GM12878 (cell line): Measurements from ENCODE around the gene BICDL2. TPM values are rescaled to one million over a fixed set of nuclear protein-coding genes. Genes with fewer than 3 reads are reported as not detected.

Source experiments
- ATAC-seq: fragments of 200-7000 bp; cut with Tn5 transposase; 3 replicates; pipeline ENCODE4 v1.9.1; 2020; ENCODE audit warnings: mild to moderate bottlenecking, moderate library complexity
- BruUV-seq: library from RNA; stranded (reverse); fragments of 400-500 nt; replicated peaks from 2 replicates; lab custom pipeline; 2021; lab: Mats Ljungman, UMichigan
- CTCF ChIA-PET: fragments of 300-600 bp; sonication (Branson Sonifier 250); formaldehyde crosslinking; extraction: SDS; loops from one replicate; lab custom pipeline; 2021; ENCODE audit warnings: inconsistent platforms; lab: Yijun Ruan, JAX
- POLR2A ChIA-PET: fragments of 350-600 bp; formaldehyde crosslinking; extraction: SDS; loops from one replicate; lab custom pipeline; 2021; ENCODE audit warnings: inconsistent platforms; lab: Charles Lee
- RAD21 ChIA-PET: fragments of 300-600 bp; sonication (Branson Sonifier 250); formaldehyde crosslinking; loops from one replicate; lab custom pipeline; 2023; ENCODE audit warnings: antibody characterized with exemption; ENCODE audit not compliant: unreplicated experiment; lab: Charles Lee
- SMC1A ChIA-PET: fragments of 300-600 bp; sonication (Branson Sonifier 250); formaldehyde crosslinking; loops from one replicate; lab custom pipeline; 2023; ENCODE audit not compliant: unreplicated experiment, uncharacterized antibody; lab: Charles Lee
- DNase-seq: peaks from one replicate; pipeline ENCODE4 v3.0.0-alpha.2; 2011; ENCODE audit warnings: low read depth, low spot score
- FAIRE-seq: peaks from 3 replicates; lab custom pipeline; 2011; peaks lifted over from hg19 to GRCh38; lab: Jason Lieb, UNC
- H2AFZ ChIP-seq: 2 replicates; pipeline ENCODE4 v1.6.0; 2011; ENCODE audit warnings: low read depth, low read length, control low read depth; ENCODE audit not compliant: control insufficient read depth
- H3K27ac ChIP-seq: 2 replicates; pipeline ENCODE4 v1.5.1; 2011; ENCODE audit warnings: control low read depth; ENCODE audit not compliant: control insufficient read depth, insufficient read depth
- H3K27me3 ChIP-seq, 2 experiments: replicated peaks in 1 of 2; 2 replicates each; pipeline versions ENCODE4 v1.6.0 to v1.6.1; 2011; ENCODE audit warnings: low read length in 1 of 2; ENCODE audit not compliant: control insufficient read depth in 2 of 2, insufficient read depth in 2 of 2
- H3K36me3 ChIP-seq, 2 experiments: 2 replicates each; pipeline ENCODE4 v1.5.1; 2011; ENCODE audit warnings: low read length in 1 of 2; ENCODE audit not compliant: control insufficient read depth in 2 of 2, insufficient read depth in 2 of 2
- H3K4me1 ChIP-seq: 2 replicates; pipeline ENCODE4 v1.6.1; 2011; ENCODE audit warnings: mild to moderate bottlenecking, low read length, moderate library complexity, mixed read lengths; ENCODE audit not compliant: control insufficient read depth, insufficient read depth
- H3K4me2 ChIP-seq: 2 replicates; pipeline ENCODE4 v1.6.0; 2011; ENCODE audit warnings: control low read depth; ENCODE audit not compliant: control insufficient read depth, insufficient read depth
- H3K4me3 ChIP-seq: fragments of 200-600 bp; sonication (generic); 2 replicates; pipeline ENCODE4 v1.5.1; 2016
- H3K79me2 ChIP-seq: 2 replicates; pipeline ENCODE4 v1.6.0; 2011; ENCODE audit warnings: low read length; ENCODE audit not compliant: control insufficient read depth, insufficient read depth
- H3K9ac ChIP-seq: 2 replicates; pipeline ENCODE4 v1.8.0; 2011; ENCODE audit warnings: low read length, control low read depth, mixed read lengths; ENCODE audit not compliant: control insufficient read depth, insufficient read depth
- H3K9me3 ChIP-seq: replicated peaks from 3 replicates; pipeline ENCODE4 v1.5.1; 2011; ENCODE audit warnings: mild to moderate bottlenecking, low read length; ENCODE audit not compliant: control insufficient read depth, insufficient read depth
- H4K20me1 ChIP-seq: 2 replicates; pipeline ENCODE4 v1.6.0; 2011; ENCODE audit not compliant: control insufficient read depth, insufficient read depth
- BCLAF1 ChIP-seq: fragments of 450-650 bp; IDR thresholded peaks from 2 replicates; pipeline ENCODE4 v1.6.1; 2017; ENCODE audit warnings: antibody characterized with exemption, mild to moderate bottlenecking, moderate library complexity
- ELK1 ChIP-seq: IDR thresholded peaks from 2 replicates; pipeline ENCODE4 v1.6.1; 2012; ENCODE audit warnings: low read depth, low read length, improper control_type of control experiment
- KAT2A ChIP-seq: conservative IDR thresholded peaks from 2 replicates; pipeline ENCODE4 v1.6.1; 2011; ENCODE audit warnings: low read depth, low read length; ENCODE audit not compliant: control insufficient read depth
- LARP7 ChIP-seq: fragments of 450-650 bp; IDR thresholded peaks from 2 replicates; pipeline ENCODE4 v1.6.1; 2017; ENCODE audit warnings: mild to moderate bottlenecking
- ZBTB33 ChIP-seq: fragments of 450-650 bp; IDR thresholded peaks from 2 replicates; pipeline ENCODE4 v1.6.1; 2017; ENCODE audit warnings: mild to moderate bottlenecking
- ZBTB40 ChIP-seq: fragments of 450-650 bp; IDR thresholded peaks from 2 replicates; pipeline ENCODE4 v1.6.1; 2016; ENCODE audit warnings: mild to moderate bottlenecking, moderate library complexity, borderline replicate concordance
- ZSCAN29 ChIP-seq: fragments of 450-650 bp; IDR thresholded peaks from 2 replicates; pipeline ENCODE4 v1.6.1; 2017; ENCODE audit warnings: mild to moderate bottlenecking, moderate library complexity
- WGBS: methylation state at CpG from one replicate; pipeline ENCODE4 v1.1.6; 2016; ENCODE audit warnings: low lambda C conversion rate; ENCODE audit not compliant: insufficient replicate concordance, insufficient coverage; ENCODE audit errors: missing lambda C conversion rate; 5-methylcytosine and 5-hydroxymethylcytosine counted together
- in situ Hi-C: fragments of 300-500 bp; cut with MboI; formaldehyde crosslinking; loops from 9 replicates; pipeline ENCODE4 v1.14.3; 2018; ENCODE audit warnings: mixed read lengths
- intact Hi-C: fragments of 100-400 bp; cut with micrococcal nuclease; formaldehyde crosslinking; loops from one replicate; pipeline ENCODE4 v1.14.2; 2022; ENCODE audit not compliant: unreplicated experiment
- polyA plus RNA-seq, 11 experiments: library from polyadenylated mRNA; depleted of rRNA in 4 of 11; unstranded in 6 of 11; stranded (reverse) in 5 of 11; fragments of >200 nt; fragmentation: Nextera tagmentation in 4 of 11; fragmentation: Illumina TruSeq in 1 of 11; extraction: Ambion mirVana in 4 of 11; extraction: Trizol in 1 of 11; gene quantifications; 1 replicate in 1 of 11; 2 replicates in 10 of 11; pipeline versions ENCODE4 v1.2.1 to v1.2.3, GENCODE V29; 2011 to 2016; ENCODE audit warnings: inconsistent platforms in 2 of 11, missing spikeins in 2 of 11, low read depth in 1 of 11
- total RNA-seq, 4 experiments: library from RNA; depleted of rRNA in 3 of 4; stranded (reverse); fragments of >200 nt in 3 of 4; fragmentation: Illumina TruSeq in 1 of 4; extraction: Trizol in 1 of 4; gene quantifications; 2 replicates each; pipeline versions ENCODE4 v1.2.1 to v1.2.3, GENCODE V29; 2013 to 2021
- TF ChIP-seq, protein P1 (sequence below): fragments of 450-650 bp; IDR thresholded peaks from 2 replicates; pipeline ENCODE4 v1.6.1; 2018; ENCODE audit warnings: borderline replicate concordance, mild to moderate bottlenecking; ENCODE audit not compliant: partially characterized antibody

The BICDL2 gene
- total and polyA plus RNA-seq, 10 of the 15 experiments (the other 5 are each of a cell fraction or from before 2014, with no cell fraction given): not detected

GRCh38 chr16:3065069-3065741 is 28.5 kb upstream of the BICDL2 start, which contains the start of gene IL32:
TSS of gene IL32 (plus strand) at chr16:3065640. CDS start at chr16:3065812, 172 bp downstream.
- peak; percentile 75 for ATAC-seq
- no peaks in the 10 kb centered on the region for H3K27me3 ChIP-seq
- peak within 1 kb of the TSS; percentile 62 for H3K4me3 ChIP-seq
- no peaks in the 10 kb centered on the region for H4K20me1 ChIP-seq
- intact Hi-C loops: no loop called here
- peak within 1 kb of the TSS; percentile 86 for H3K27ac ChIP-seq
- TSS peak; percentile 69 for BruUV-seq
- SMC1A ChIA-PET: interaction anchor here (0.9 to 6.1 kb wide), 6 partner anchors 11 to 64 kb away, joined by 4 to 52 read pairs (median 6); no protein-coding TSS in a partner anchor
- H3K36me3 ChIP-seq: no peaks in the 10 kb centered on the region; a peak in 2 of 4 replicates
- H3K79me2 ChIP-seq: peaks cover 25% of the 10 kb centered on the region
- no peaks in the 10 kb centered on the region; the same call in 2 of the 3 replicates for H3K9me3 ChIP-seq
- DNase-seq: no peak
- FAIRE-seq: no peak
- H2AFZ ChIP-seq: peak within 1 kb of the TSS; percentile 77
- peaks cover 19% of the 10 kb centered on the region for H3K4me1 ChIP-seq
- peak within 1 kb of the TSS; percentile 75 for H3K9ac ChIP-seq
- POLR2A ChIA-PET: interaction anchor here (0.8 to 2.7 kb wide), 4 partner anchors 11 to 85 kb away, joined by 3 to 38 read pairs (median 6); partner anchors contain the start of gene ZNF213
- RAD21 ChIA-PET: interaction anchor here (1.2 to 3.9 kb wide), 5 partner anchors 11 to 94 kb away, joined by 3 to 23 read pairs (median 6); partner anchors contain the start of gene ZSCAN10
- in situ Hi-C loops: no loop called here
- CTCF ChIA-PET: interaction anchor here (0.8 to 9.5 kb wide), 10 partner anchors 11 to 103 kb away, joined by 3 to 174 read pairs (median 5); partner anchors contain the start of gene ZNF213
- H3K4me2 ChIP-seq: peak within 1 kb of the TSS; percentile 89
- WGBS: 37% methylated on average over 13 of the region's 13 CpGs
- no peak; the same call in 1 of the 2 replicates for TF ChIP-seq ZBTB40
- TF ChIP-seq KAT2A: no peak
- TF ChIP-seq BCLAF1: no peak
- TF ChIP-seq ZBTB33: no peak
- TF ChIP-seq ZSCAN29: no peak
- TF ChIP-seq, protein P1, sequence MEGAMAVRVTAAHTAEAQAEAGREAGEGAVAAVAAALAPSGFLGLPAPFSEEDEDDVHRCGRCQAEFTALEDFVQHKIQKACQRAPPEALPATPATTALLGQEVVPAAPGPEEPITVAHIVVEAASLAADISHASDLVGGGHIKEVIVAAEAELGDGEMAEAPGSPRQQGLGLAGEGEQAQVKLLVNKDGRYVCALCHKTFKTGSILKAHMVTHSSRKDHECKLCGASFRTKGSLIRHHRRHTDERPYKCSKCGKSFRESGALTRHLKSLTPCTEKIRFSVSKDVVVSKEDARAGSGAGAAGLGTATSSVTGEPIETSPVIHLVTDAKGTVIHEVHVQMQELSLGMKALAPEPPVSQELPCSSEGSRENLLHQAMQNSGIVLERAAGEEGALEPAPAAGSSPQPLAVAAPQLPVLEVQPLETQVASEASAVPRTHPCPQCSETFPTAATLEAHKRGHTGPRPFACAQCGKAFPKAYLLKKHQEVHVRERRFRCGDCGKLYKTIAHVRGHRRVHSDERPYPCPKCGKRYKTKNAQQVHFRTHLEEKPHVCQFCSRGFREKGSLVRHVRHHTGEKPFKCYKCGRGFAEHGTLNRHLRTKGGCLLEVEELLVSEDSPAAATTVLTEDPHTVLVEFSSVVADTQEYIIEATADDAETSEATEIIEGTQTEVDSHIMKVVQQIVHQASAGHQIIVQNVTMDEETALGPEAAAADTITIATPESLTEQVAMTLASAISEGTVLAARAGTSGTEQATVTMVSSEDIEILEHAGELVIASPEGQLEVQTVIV: no peak
- no peak for TF ChIP-seq ELK1
- 0 out of 2 replicates have a peak, but pooled peaks have one; percentile 32 for TF ChIP-seq LARP7
